Heart left ventricle (tissue), 13 donors: ENCODE results near the gene TMEM139.

Experiments used
- CTCF ChIP-seq, 12 donors: fragments of 200-600 bp; sonication (generic) in 4 of 12; IDR thresholded peaks; one replicate each; pipeline versions ENCODE4 v1.5.0 to v1.8.0; 2018 to 2022; ENCODE audit warnings: antibody characterized with exemption in 12 of 12, mild to moderate bottlenecking in 5 of 12
- POLR2A ChIP-seq, 2 donors: fragments of 450-650 bp; IDR thresholded peaks; one replicate each; pipeline ENCODE4 v1.6.1; 2017; ENCODE audit warnings: antibody characterized with exemption in 2 of 2, mild to moderate bottlenecking in 2 of 2, moderate library complexity in 2 of 2
- donor health status: ischemic (EF 13 %, LVEDD 7.1; RV severe dilation, severe dysfunction).
- donor health status: DM: no; HTN: yes; CAD: no.
- donor health status: DM: no; HTN: no; CAD: no.
- donor health status: ischemic (EF 25% LVEDD 6.9; RV normal size, moderate dysfunction).
- donor health status: ischemic (EF 25% LVEDD 5.7; RV mildly dilated, moderate dysfunction).
- donor health status: ischemic (EF 35%, LVEDD 5.7; RV mildly dilated, moderate dysfunction).
- donor health status: nonischemic (EF 11% LVEDD 7.7; RV severe dilation, severe dysfunction).
- donor health status: DM: yes; HTN: yes; CAD: no.
- donor health status: PGD.
- donor health status: ischemic (EF 29% LVEDD 5.4; RV normal size, mild dysfunction).
- donor health status: nonischemic (EF 23%, LVEDD 6.1; RV moderate dilation, normal function).

DNA sequence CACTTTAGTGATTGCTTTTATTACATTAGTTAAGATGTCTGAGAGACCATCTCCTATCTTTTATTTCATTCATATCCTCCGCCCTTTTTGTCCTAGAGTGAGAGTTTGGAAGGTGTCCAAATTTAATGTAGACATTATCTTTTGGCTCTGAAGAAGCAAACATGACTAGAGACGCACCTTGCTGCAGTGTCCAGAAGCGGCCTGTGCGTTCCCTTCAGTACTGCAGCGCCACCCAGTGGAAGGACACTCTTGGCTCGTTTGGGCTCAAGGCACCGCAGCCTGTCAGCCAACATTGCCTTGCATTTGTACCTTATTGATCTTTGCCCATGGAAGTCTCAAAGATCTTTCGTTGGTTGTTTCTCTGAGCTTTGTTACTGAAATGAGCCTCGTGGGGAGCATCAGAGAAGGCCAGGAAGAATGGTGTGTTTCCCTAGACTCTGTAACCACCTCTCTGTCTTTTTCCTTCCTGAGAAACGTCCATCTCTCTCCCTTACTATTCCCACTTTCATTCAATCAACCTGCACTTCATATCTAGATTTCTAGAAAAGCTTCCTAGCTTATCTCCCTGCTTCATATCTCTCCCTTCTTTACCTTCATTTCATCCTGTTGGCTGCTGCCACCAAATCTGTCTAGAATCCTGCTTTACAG lies 20.8 kb downstream of the TMEM139 start:
- no peak for TF ChIP-seq POLR2A (IDR thresholded peaks at IDR 0.05)
- TF ChIP-seq CTCF (IDR thresholded peaks at IDR 0.05), result peak; percentile 71 to 87 (median 80)
